ENCODE results near the gene DNAH3. TPM values are rescaled to one million over a fixed set of nuclear protein-coding genes. Genes with fewer than 3 reads are reported as not detected.
"Not testable (repeated sequence)": the region's sequence is repeated elsewhere in the genome, so short reads cannot be mapped to it uniquely, and the experiment has no call there.

Gene DNAH3
- total RNA-seq, 1 experiment from 2014 or later: 0.24 TPM

DNA sequence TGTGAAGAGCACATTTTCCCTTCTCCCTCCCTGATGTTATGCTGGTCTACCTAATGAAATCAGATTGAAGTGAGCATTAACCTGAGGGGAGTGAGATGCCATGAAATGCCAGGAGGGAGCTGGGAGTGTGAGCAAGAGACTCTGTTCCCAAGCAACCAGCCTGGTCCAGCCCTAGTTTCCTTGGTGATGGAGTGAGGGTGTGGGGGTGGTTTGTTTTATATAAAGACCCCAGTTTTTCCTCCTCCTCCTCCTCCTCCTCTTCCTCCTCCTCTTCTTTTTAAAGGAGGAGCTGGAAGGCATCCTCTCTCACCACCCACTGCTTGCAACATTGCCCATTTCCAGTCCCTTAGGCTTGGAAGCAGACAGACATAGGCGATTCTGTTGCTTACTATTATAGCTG, 97.1 kb downstream of the DNAH3 start:
- WGBS (ENCODE audit: extremely low coverage, insufficient read length, low lambda C conversion rate): no CpG with 5 or more reads among the region's 1 CpG
- no peaks in the 10 kb centered on the region for H3K23me2 ChIP-seq (ENCODE audit: insufficient read length, low read depth, low read length, poor library complexity, severe bottlenecking)
- H3K56ac ChIP-seq (ENCODE audit: insufficient read length, low read depth, low read length): no peak overlapping the region
- H3K4ac ChIP-seq (ENCODE audit: low read depth, low read length): no peak overlapping the region
- H3K4me1 ChIP-seq (ENCODE audit: insufficient read depth, low read length): no peaks in the 10 kb centered on the region
- H3K27me3 Mint-ChIP-seq (ENCODE audit: low read depth): peaks cover 6% of the 10 kb centered on the region
- H3K4me3 Mint-ChIP-seq: no peak overlapping the region
- no peak overlapping the region for H2AFZ ChIP-seq (ENCODE audit: low read length)
- no peak overlapping the region for H2BK120ac ChIP-seq (ENCODE audit: low read depth, low read length, poor library complexity, severe bottlenecking)
- H3T11ph ChIP-seq (ENCODE audit: low read length): no peak overlapping the region
- no peaks in the 10 kb centered on the region for H3K79me1 ChIP-seq (ENCODE audit: insufficient read depth, low read depth, low read length, poor library complexity, severe bottlenecking)
- H3K4me2 ChIP-seq (ENCODE audit: insufficient read depth, insufficient read length, low read length): no peak overlapping the region
- H3K79me2 ChIP-seq (ENCODE audit: insufficient read depth, low read length): no peaks in the 10 kb centered on the region
- H4K91ac ChIP-seq (ENCODE audit: insufficient read length, low read depth, low read length): no peak overlapping the region
- H4K20me1 ChIP-seq (ENCODE audit: control insufficient read depth, insufficient read depth, insufficient read length): no peaks in the 10 kb centered on the region
- DNase-seq: no peak
- TF ChIP-seq, protein P1, sequence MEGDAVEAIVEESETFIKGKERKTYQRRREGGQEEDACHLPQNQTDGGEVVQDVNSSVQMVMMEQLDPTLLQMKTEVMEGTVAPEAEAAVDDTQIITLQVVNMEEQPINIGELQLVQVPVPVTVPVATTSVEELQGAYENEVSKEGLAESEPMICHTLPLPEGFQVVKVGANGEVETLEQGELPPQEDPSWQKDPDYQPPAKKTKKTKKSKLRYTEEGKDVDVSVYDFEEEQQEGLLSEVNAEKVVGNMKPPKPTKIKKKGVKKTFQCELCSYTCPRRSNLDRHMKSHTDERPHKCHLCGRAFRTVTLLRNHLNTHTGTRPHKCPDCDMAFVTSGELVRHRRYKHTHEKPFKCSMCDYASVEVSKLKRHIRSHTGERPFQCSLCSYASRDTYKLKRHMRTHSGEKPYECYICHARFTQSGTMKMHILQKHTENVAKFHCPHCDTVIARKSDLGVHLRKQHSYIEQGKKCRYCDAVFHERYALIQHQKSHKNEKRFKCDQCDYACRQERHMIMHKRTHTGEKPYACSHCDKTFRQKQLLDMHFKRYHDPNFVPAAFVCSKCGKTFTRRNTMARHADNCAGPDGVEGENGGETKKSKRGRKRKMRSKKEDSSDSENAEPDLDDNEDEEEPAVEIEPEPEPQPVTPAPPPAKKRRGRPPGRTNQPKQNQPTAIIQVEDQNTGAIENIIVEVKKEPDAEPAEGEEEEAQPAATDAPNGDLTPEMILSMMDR (conservative IDR thresholded peaks at IDR 0.05): no peak
- peaks cover 0 to 4% of the 10 kb centered on the region in 2 experiments; a peak in 2 of 5 replicates for H3K9me3 Mint-ChIP-seq
- H2AK5ac ChIP-seq (ENCODE audit: insufficient read length, low read length): no peak overlapping the region
- no peaks in the 10 kb centered on the region for H3K9me3 ChIP-seq (ENCODE audit: control insufficient read depth, low read depth, low read length)
- H2BK20ac ChIP-seq (ENCODE audit: low read depth, low read length, poor library complexity, severe bottlenecking): no peak overlapping the region
- H3K9ac ChIP-seq (ENCODE audit: extremely low read depth, insufficient read length, low read length): no peak overlapping the region
- no peaks in the 10 kb centered on the region for H3K27me3 ChIP-seq (ENCODE audit: insufficient read depth, low read length)
- no peak overlapping the region for H3K23ac ChIP-seq (ENCODE audit: insufficient read length, low read depth, low read length)
- no peak overlapping the region for H3K27ac Mint-ChIP-seq
- H2BK12ac ChIP-seq (ENCODE audit: insufficient read length, low read depth, low read length): no peak overlapping the region
- peaks cover 0 to 2% (median 0%) of the 10 kb centered on the region in 3 experiments; a peak in 2 of 7 replicates for H3K36me3 Mint-ChIP-seq (ENCODE audit: insufficient read depth in 1 of 3, low read depth in 3 of 3)
- H4K5ac ChIP-seq (ENCODE audit: insufficient read length, low read depth, low read length): no peak overlapping the region
- no peak overlapping the region for H2BK5ac ChIP-seq (ENCODE audit: insufficient read length, low read length)
- H2BK15ac ChIP-seq (ENCODE audit: low read depth, low read length): no peak overlapping the region
- no peak overlapping the region for H3K14ac ChIP-seq (ENCODE audit: insufficient read depth, low read length)
- H3K18ac ChIP-seq (ENCODE audit: insufficient read length, low read depth, low read length): no peak overlapping the region
- H3K27ac ChIP-seq (ENCODE audit: insufficient read length, low read depth, low read length): no peak overlapping the region
- no peak overlapping the region for H4K8ac ChIP-seq (replicated peaks; ENCODE audit: insufficient read length, low read depth, low read length)
- 0 out of 4 replicates have a peak, but pooled peaks cover 0 to under 1% of the 10 kb centered on the region in 2 experiments for H3K4me1 Mint-ChIP-seq

DNA sequence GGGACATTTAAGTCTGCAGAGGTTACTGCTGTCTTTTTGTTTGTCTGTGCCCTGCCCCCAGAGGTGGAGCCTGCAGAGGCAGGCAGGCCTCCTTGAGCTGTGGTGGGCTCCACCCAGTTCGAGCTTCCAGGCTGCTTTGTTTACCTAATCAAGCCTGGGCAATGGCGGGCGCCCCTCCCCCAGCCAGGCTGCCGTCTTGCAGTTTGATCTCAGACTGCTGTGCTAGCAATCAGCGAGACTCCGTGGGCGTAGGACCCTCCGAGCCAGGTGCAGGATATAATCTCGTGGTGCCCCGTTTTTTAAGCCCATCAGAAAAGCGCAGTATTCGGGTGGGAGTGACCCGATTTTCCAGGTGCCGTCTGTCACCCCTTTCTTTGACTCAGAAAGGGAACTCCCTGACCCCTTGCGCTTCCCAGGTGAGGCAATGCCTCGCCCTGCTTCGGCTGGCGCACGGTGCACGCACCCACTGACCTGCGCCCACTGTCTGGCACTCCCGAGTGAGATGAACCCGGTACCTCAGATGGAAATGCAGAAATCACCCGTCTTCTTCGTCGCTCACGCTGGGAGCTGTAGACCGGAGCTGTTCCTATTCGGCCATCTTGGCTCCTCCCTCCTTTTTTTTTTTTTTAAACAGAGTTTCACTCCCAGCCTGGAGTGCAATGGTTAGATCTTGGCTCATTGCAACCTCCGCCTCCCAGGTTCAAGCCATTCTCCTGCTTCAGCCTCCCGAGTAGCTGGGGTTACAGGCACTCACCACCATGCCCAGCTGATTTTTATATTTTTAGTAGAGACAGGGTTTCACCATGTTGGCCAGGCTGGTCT, 102.3 kb downstream of the DNAH3 start:
- H3K9me3 ChIP-seq (ENCODE audit: control insufficient read depth, low read depth, low read length); H3K4me1 ChIP-seq (ENCODE audit: insufficient read depth, low read length); H2BK120ac ChIP-seq (ENCODE audit: low read depth, low read length, poor library complexity, severe bottlenecking); H2BK5ac ChIP-seq (ENCODE audit: insufficient read length, low read length); H3K27me3 Mint-ChIP-seq (ENCODE audit: low read depth); H2AFZ ChIP-seq (ENCODE audit: low read length); H3K9ac ChIP-seq (ENCODE audit: extremely low read depth, insufficient read length, low read length); H3K27me3 ChIP-seq (ENCODE audit: insufficient read depth, low read length); H3K4ac ChIP-seq (ENCODE audit: low read depth, low read length); H3K9me3 Mint-ChIP-seq; H3K23me2 ChIP-seq (ENCODE audit: insufficient read length, low read depth, low read length, poor library complexity, severe bottlenecking); H2AK5ac ChIP-seq (ENCODE audit: insufficient read length, low read length); H3K79me1 ChIP-seq (ENCODE audit: insufficient read depth, low read depth, low read length, poor library complexity, severe bottlenecking); H3K18ac ChIP-seq (ENCODE audit: insufficient read length, low read depth, low read length); H3K36me3 Mint-ChIP-seq (ENCODE audit: insufficient read depth in 1 of 3, low read depth in 3 of 3); H3K4me1 Mint-ChIP-seq; H2BK12ac ChIP-seq (ENCODE audit: insufficient read length, low read depth, low read length); H4K8ac ChIP-seq (replicated peaks; ENCODE audit: insufficient read length, low read depth, low read length); H3K23ac ChIP-seq (ENCODE audit: insufficient read length, low read depth, low read length); H3T11ph ChIP-seq (ENCODE audit: low read length); H4K5ac ChIP-seq (ENCODE audit: insufficient read length, low read depth, low read length); H4K20me1 ChIP-seq (ENCODE audit: control insufficient read depth, insufficient read depth, insufficient read length); H2BK20ac ChIP-seq (ENCODE audit: low read depth, low read length, poor library complexity, severe bottlenecking); H3K56ac ChIP-seq (ENCODE audit: insufficient read length, low read depth, low read length); H3K4me2 ChIP-seq (ENCODE audit: insufficient read depth, insufficient read length, low read length); H4K91ac ChIP-seq (ENCODE audit: insufficient read length, low read depth, low read length); H3K79me2 ChIP-seq (ENCODE audit: insufficient read depth, low read length); H2BK15ac ChIP-seq (ENCODE audit: low read depth, low read length); H3K14ac ChIP-seq (ENCODE audit: insufficient read depth, low read length); H3K27ac ChIP-seq (ENCODE audit: insufficient read length, low read depth, low read length): not testable (repeated sequence)
- peak overlapping the region; percentile 45 to 58 for H3K4me3 Mint-ChIP-seq
- peak overlapping the region in 1 of 3 experiments; percentile 94; a peak in 2 of 7 replicates for H3K27ac Mint-ChIP-seq
- WGBS (ENCODE audit: extremely low coverage, insufficient read length, low lambda C conversion rate): no CpG with 5 or more reads among the region's 31 CpGs
- peak; percentile 29 for DNase-seq

All from H9 (cell line).